HG02938 (cell line): ENCODE results near the gene KRT222.

Experiments used
- ATAC-seq: cut with Tn5 transposase; IDR thresholded peaks from one replicate; pipeline ENCODE4 v1.9.1; 2021; ENCODE audit warnings: mild to moderate bottlenecking, moderate library complexity; ENCODE audit not compliant: unreplicated experiment

KRT222 gene

DNA sequence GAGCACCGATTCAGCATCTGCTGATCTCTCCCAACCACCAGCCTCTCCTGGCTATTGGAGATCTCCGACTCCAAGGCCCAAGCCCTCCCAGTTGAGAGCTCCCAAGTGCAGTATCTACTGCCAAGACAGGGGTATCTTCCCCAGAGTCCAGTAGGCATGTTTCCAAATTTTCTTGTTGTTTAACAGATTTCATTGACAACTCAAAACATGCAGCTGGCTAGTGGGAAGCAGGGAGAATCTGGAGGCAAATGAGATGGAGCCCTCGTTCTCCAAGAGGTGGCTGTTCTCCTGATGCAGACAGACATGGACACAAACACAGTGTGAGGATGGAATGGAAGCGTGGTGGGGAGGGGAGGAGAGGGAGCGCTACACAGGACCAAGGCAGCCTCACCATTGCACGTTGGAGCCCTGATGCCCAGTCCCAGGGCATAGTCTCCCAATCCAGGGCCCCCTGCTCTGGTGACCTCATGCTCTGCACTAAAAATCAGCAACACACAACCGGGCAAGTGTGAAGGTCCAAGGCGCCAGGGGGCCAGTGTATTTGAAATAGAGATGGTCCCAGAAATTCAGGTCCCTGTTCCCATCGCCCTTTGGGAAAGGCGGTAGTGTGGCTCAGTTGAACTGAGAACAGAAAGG is 49.0 kb downstream of the KRT222 start:
- no peak for ATAC-seq

DNA sequence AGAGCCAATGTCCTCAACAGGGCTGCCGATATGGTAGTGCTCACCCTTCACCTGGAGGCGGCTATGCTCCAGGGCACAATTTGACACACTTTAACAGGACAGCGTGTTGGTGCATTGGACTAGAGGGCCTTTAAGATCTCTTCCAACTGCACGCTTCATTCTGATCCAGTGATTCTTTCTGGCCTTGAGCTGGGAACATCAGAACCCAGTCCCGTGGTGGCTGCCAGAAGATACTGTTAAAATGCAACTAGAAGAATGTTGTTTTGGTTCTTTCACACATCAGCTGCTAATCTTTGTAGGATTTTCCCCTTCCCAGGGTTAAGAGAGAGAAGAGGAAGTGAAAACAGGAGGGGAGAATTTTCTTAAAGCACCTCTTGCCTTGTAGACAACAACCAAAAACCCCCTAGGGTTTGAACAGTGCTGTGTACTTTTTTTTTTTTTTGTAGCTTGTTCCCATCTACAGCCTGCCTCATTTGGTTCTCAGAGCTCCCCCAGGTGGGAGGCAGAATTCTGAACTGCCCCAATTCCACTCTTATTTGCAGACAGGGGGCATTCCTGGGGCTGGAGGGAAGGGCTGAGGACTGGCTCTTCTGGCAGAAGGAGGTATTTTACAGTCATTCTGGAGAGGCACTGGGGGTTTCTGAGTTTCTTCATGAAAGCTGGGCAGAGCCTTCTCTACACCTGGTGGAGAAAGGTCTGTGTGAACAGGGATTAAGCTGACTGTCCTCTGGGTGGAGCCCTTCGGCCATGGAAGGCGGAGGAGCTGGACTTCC is 49.7 kb downstream of the KRT222 start:
- ATAC-seq: peak; percentile 68

DNA sequence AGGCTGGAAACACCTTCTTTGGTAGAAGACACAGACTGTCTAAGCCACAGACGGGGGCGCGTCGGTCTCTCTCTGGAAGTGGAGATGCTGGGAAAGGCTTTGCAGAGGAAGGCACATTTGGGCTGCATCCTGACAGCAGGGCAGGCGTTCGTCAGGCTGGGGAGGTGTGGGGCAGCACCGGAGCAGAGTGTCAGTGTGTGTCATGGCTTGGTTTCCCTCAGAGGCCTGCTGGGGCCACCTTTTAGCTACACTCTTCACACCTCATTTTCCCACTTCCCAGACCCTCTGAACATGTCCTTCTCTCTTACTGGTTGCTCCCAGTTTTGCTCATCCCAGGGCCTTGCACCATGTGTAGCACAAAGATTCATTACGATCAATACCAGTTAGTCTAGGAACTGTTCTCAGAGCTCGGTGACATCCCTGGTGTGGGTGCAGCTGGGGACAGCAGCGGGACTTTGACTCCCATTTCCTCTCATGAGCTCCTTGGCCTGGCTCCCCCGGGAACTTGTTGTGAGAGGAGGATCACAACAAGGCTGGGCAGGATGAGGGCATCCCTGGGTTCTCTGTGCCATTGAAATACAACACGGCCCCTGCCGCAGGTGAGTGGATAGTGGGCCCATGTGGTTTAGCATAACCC is 50.4 kb downstream of the KRT222 start:
- ATAC-seq: no peak

DNA sequence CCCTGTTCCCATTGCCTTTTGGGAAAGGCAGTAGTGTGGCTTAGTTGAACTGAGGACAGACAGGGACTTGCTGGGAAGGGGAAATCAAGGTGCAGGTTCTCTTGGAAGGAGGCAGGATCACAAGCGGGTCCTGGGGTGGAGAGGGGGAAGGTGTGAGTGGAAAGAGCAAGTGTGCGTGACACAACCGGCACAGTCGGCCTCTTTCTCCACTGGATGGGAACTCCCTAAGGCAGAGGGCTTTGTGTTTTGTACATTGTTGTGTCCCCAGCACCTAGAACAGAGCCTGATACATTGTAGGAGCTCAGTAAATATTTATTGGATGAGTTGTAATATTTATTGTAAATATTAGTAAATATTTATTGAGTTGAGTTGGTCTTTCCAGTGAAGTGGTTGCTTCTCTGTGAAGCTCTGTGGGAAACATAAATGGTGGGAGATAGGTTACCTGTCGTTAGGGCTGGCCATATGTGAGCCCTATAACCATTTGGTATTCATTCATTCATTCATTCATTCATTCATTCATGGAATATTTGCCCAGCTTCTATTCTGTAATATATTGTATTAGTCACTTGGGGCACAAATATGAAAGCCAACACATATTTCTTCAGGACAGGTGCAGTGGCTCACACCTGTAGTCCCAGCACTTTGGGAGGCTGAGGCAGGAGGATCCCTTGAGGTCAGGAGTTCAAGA is 51.4 kb downstream of the KRT222 start:
- ATAC-seq: no peak

DNA sequence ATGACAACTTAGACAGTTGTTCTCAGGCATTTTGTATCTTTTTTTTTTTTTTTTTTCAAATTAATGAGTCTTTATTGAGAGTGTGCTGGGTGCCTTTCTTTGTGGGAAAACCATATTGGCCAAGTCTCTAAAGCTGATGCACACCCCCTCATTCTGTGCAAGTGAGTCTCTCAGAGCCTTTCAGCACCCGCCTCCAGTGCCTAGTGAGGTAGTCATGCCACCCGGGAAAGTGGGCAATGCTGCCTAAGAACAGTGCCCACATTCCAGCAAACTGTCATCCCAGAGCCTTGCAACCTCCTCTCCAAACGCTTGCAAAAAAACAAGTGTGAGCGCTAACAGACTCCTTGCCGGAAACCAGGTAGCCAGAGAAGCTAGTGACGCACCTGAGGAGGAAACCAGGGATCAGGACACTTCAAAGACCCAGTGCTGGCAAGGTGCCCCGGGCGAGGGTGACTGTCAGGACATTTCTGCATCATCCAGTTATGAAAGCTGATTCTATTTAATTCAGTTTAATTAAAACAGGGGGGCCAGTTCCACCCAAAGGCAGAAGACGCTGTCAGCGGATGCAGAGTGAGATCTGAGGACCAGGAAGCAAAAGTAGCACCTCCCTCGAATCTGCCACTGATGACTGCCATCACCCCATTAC is 52.3 kb downstream of the KRT222 start:
- no peak for ATAC-seq

DNA sequence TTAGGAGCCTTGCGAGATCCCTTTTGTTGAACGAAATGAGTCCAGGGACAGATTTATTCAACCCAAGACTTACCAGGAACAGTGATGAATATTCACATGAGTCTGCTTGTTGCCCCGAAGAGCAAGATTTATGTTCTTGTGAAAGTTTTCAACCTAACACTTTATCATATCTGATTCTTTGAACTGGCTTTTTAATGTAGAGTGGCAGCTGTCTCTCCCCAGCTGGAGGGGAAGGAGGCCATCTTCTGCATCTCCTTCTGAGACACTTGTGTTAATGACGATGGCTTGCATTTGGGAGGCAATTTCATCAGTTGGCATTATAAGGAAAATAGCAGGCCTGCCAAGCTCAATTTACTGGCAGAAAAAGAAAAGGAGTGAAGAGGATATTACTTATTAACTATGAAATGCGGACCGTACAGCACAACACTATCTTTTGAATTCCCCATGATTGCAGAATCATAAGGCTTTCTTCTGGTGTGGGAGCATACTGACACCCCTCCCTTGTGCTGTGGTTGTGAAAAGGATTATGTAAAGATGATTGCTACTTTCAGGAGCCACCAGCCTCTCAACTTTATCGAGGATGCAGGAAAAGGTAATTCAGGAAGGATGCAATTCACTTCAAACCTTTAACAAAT is 53.0 kb downstream of the KRT222 start:
- no peak for ATAC-seq

DNA sequence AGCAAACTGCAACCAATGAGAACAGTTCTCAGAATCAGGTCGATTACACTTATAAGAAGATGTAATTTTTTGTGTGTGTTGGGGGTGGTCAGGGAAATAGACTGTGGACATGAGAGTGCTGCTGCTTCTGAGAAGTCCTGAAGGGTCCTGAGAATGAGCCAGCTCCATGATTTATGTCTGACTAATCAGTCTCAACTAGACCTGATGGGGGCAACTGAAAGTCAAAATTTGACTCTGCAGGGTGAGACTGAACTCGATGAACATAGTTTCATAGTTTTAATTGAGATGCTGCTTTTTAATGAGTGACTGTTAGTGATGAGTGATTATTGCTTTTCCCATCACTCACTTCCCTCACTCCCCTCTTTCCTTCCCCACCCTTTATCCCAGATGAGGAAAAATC is 54.6 kb downstream of the KRT222 start:
- no peak for ATAC-seq

DNA sequence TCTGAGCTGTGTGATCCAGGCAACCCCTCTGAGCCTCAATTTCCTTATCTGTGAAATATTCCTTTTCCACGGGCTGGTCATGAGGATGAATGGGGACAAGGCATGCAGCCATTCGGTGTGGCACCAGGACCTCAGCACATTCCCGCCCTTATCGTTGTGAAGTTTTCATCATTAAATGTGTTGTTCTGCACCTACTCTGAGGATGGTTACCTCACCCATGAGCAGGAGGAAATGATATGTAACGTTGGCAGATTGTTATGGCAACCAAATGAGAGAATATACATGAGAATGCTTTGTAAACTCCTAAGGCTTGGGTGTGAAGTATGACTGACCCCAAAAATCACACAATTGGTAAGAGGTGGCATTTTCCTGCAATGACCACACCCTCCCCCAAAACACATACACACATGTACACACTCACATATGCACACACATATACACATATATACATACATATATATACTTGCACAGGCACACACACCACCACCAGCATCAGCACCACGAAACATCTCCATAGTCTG is 56.9 kb downstream of the KRT222 start:
- ATAC-seq: no peak

DNA sequence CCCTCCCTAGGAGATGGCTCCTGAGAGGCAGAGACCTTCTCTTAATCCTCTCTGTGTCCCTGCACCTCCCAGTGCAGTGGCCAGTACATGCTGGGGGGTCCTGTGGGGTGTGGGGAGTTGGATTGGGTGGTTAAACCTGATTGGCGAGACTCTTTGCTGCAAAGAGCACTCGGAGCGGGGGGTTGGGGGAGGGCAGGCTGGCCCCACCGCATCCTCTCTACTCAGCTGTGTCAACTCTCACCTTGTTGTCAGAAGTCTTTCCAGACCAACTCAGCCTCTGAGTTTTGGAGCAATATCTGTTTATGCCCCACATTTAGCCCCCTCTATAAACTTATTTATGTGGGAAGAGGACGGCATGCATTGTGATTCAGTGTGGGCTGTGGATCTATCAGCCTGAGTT is 57.3 kb downstream of the KRT222 start:
- ATAC-seq: no peak

DNA sequence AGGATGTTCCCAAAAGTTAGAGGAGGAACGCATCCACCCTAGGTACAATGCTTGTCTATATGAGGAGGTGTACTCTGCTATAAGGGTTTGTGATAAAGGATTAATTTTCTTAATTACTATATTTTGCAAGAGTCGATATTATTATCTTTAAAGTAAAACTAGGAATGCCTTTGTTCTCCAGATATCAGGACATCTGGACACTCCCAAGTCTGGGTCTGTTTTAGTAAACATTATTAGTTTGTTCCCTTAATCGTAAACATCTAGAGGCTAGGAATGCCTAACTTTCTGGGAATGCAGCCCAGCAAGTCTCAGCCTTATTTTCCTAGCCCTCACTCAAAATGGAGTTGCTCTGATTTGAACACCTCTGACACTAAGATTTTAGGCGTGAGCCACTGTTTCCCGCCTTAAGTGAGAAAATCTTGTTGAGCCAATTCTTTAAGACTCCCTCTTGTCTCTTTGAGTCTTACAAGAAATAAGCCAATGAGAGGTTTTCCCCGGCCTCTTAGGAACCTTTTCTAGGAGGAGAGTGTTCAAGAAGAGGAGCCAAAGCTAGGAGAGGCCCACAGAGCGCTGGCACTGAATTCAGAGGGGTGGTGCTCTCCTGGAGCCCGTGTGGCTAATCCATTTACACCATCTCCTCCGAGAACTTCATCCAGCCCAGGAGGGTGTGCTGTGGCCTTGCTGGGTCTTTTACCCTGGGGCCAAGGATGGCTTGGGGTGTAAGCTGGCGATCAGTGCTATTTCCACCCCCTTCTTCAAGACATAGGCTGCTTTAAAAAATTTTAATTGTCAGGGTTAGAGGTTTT is 58.2 kb downstream of the KRT222 start:
- no peak for ATAC-seq

DNA sequence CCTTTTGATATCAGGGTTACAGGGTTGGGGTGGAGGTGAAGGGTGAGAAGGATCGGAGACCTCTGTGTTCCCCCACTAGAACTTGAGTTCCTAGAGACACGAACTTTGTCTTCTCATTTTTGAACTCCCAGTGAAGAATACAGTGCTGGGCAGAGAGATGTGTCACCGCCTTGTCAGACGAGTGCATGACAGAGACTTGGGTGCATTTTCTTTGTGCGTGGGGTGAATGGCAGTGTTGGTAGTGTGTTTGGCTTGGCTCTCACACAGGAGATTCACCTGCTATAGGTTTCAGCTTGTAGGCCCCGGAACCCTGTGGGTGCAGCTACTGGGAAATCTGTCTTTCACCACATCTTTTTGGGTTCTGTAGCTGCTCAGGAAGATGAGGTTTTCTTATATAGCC is 59.7 kb downstream of the KRT222 start:
- no peak for ATAC-seq
